Fibroblast of the aortic adventitia (primary cell): ENCODE results near the gene EFNA4. TPM values are rescaled to one million over a fixed set of nuclear protein-coding genes. Genes with fewer than 3 reads are reported as not detected.

Experiments used
- DNase-seq: peaks from one replicate; pipeline ENCODE4 v3.0.0-alpha.2; 2010; ENCODE audit warnings: low read depth
- H3K4me3 ChIP-seq: 2 replicates; pipeline ENCODE4 v1.5.1; 2011; ENCODE audit warnings: low read depth, mild to moderate bottlenecking, control low read depth, low read length, moderate library complexity
- total RNA-seq: library from RNA; depleted of rRNA; stranded (reverse); fragments of >200 nt; gene quantifications from 2 replicates; pipeline ENCODE4 v1.2.3, GENCODE V29; 2012; ENCODE audit warnings: low replicate concordance
- TF ChIP-seq, protein P1 (sequence below): IDR thresholded peaks from 2 replicates; pipeline ENCODE4 v1.5.1; 2011; ENCODE audit warnings: mild to moderate bottlenecking, low read length, control low read depth, inconsistent platforms; ENCODE audit not compliant: insufficient read depth

Gene EFNA4
- total RNA-seq, 1 donor = 2.4 TPM

GRCh38 chr1:155069551-155070157 is 6.1 kb downstream of the EFNA4 start:
- no peak for DNase-seq
- TF ChIP-seq, protein P1, sequence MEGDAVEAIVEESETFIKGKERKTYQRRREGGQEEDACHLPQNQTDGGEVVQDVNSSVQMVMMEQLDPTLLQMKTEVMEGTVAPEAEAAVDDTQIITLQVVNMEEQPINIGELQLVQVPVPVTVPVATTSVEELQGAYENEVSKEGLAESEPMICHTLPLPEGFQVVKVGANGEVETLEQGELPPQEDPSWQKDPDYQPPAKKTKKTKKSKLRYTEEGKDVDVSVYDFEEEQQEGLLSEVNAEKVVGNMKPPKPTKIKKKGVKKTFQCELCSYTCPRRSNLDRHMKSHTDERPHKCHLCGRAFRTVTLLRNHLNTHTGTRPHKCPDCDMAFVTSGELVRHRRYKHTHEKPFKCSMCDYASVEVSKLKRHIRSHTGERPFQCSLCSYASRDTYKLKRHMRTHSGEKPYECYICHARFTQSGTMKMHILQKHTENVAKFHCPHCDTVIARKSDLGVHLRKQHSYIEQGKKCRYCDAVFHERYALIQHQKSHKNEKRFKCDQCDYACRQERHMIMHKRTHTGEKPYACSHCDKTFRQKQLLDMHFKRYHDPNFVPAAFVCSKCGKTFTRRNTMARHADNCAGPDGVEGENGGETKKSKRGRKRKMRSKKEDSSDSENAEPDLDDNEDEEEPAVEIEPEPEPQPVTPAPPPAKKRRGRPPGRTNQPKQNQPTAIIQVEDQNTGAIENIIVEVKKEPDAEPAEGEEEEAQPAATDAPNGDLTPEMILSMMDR = no peak
- H3K4me3 ChIP-seq = no peak overlapping the region

GRCh38 chr1:155070158-155070621 is 6.7 kb downstream of the EFNA4 start:
- no peak overlapping the region for H3K4me3 ChIP-seq
- DNase-seq = no peak

GRCh38 chr1:155070721-155071569 is 7.4 kb downstream of the EFNA4 start:
- TF ChIP-seq, protein P1 = peak; percentile 40
- DNase-seq = peak; percentile 59
- H3K4me3 ChIP-seq = peak overlapping the region; percentile 54

More at GRCh38 chr1:155070158-155070621, 6.7 kb downstream of the EFNA4 start:
- TF ChIP-seq, protein P1 = no peak

- H3K4me3 ChIP-seq = no peak overlapping the region
- no peak for DNase-seq
- TF ChIP-seq, protein P1 = no peak
Observed at GRCh38 chr1:155071701-155072100, 8.2 kb downstream of the EFNA4 start.

GRCh38 chr1:155072531-155073289 is 9.2 kb downstream of the EFNA4 start:
- no peak for DNase-seq
- no peak overlapping the region for H3K4me3 ChIP-seq
- TF ChIP-seq, protein P1 = no peak

- TF ChIP-seq, protein P1 = no peak
- H3K4me3 ChIP-seq = no peak overlapping the region
- no peak for DNase-seq
Observed at GRCh38 chr1:155073377-155074242, 10.1 kb downstream of the EFNA4 start.
